HepG2 (cell line): ENCODE measurements around the gene NEAT1. TPM values are rescaled to one million over a fixed set of nuclear protein-coding genes. Genes with fewer than 3 reads are reported as not detected.
A peak's percentile ranks its signal among the peaks of the same experiment; 100 is the strongest.

Experiments
- ARHGAP35 ChIP-seq: sonication (generic); formaldehyde crosslinking; IDR thresholded peaks from 2 replicates; pipeline ENCODE4 v1.9.0; 2022; ENCODE audit warnings: mild to moderate bottlenecking, inconsistent platforms, moderate library complexity, missing genetic modification reagents, borderline replicate concordance
- BRCA1 ChIP-seq: sonication (generic); formaldehyde crosslinking; IDR thresholded peaks from 2 replicates; pipeline ENCODE4 v1.4.0; 2020; ENCODE audit warnings: missing genetic modification reagents
- CBX5 ChIP-seq: sonication (generic); formaldehyde crosslinking; IDR thresholded peaks from 2 replicates; pipeline ENCODE4 v1.4.0; 2020; ENCODE audit warnings: missing genetic modification reagents, borderline replicate concordance
- KAT2B ChIP-seq: fragments of 150-350 bp; IDR thresholded peaks from 2 replicates; pipeline ENCODE4 v1.6.1; 2014; ENCODE audit warnings: low read depth, low read length, borderline replicate concordance
- NFKB2 ChIP-seq: sonication (generic); formaldehyde crosslinking; IDR thresholded peaks from 2 replicates; pipeline ENCODE4 v1.4.0; 2020; ENCODE audit warnings: missing genetic modification reagents, borderline replicate concordance
- NR3C1 ChIP-seq: sonication (generic); formaldehyde crosslinking; IDR thresholded peaks from 2 replicates; pipeline ENCODE4 v1.4.0; 2020; ENCODE audit warnings: missing genetic modification reagents
- POGZ ChIP-seq: sonication (generic); formaldehyde crosslinking; IDR thresholded peaks from 2 replicates; pipeline ENCODE4 v1.4.0; 2020; ENCODE audit warnings: mild to moderate bottlenecking, missing genetic modification reagents
- RXRB ChIP-seq: IDR thresholded peaks from 2 replicates; pipeline ENCODE4 v1.6.1; 2016; ENCODE audit warnings: borderline replicate concordance, missing genetic modification reagents, missing compliant biosample characterization
- SMAD3 ChIP-seq: sonication (generic); formaldehyde crosslinking; IDR thresholded peaks from 2 replicates; pipeline ENCODE4 v1.4.0; 2020; ENCODE audit warnings: missing genetic modification reagents
- STAG1 ChIP-seq: sonication (generic); formaldehyde crosslinking; IDR thresholded peaks from 2 replicates; pipeline ENCODE4 v1.4.0; 2020; ENCODE audit warnings: missing genetic modification reagents
- ZNF296 ChIP-seq: sonication (generic); formaldehyde crosslinking; conservative IDR thresholded peaks from 2 replicates; pipeline ENCODE4 v1.5.0; 2020; ENCODE audit warnings: mild to moderate bottlenecking, missing genetic modification reagents
- ZNF335 ChIP-seq: sonication (generic); formaldehyde crosslinking; IDR thresholded peaks from 2 replicates; pipeline ENCODE4 v1.4.0; 2020; ENCODE audit warnings: missing genetic modification reagents
- ZNF350 ChIP-seq: sonication (generic); formaldehyde crosslinking; IDR thresholded peaks from 2 replicates; pipeline ENCODE4 v1.4.0; 2020; ENCODE audit warnings: mild to moderate bottlenecking, low read depth, missing genetic modification reagents, borderline replicate concordance
- polyA plus RNA-seq, 8 experiments: library from polyadenylated mRNA; depleted of rRNA in 3 of 8; stranded (reverse) in 7 of 8; unstranded in 1 of 8; fragments of >200 nt; fragmentation: Illumina TruSeq in 4 of 8; extraction: Trizol in 4 of 8; gene quantifications; 2 replicates each; pipeline versions ENCODE4 v1.2.1 to v1.2.3, GENCODE V29; 2011 to 2016; ENCODE audit warnings: low read depth in 4 of 8, missing spikeins in 1 of 8, mixed read lengths in 1 of 8; ENCODE audit not compliant: insufficient read depth in 1 of 8
- total RNA-seq, 5 experiments: library from RNA; depleted of rRNA; stranded (reverse); fragments of >200 nt; fragmentation: Illumina TruSeq; extraction: Trizol; gene quantifications; 2 replicates each; pipeline ENCODE4 v1.2.3, GENCODE V29; 2016; ENCODE audit warnings: low read depth in 1 of 5
- TF ChIP-seq, protein P1 (sequence below): sonication (generic); formaldehyde crosslinking; IDR thresholded peaks from 2 replicates; pipeline ENCODE4; 2020; ENCODE audit warnings: missing genetic modification reagents, mild to moderate bottlenecking, borderline replicate concordance
- TF ChIP-seq, protein P2 (sequence below): sonication (generic); formaldehyde crosslinking; IDR thresholded peaks from 2 replicates; pipeline ENCODE4 v1.5.0; 2020; ENCODE audit warnings: mild to moderate bottlenecking, missing genetic modification reagents, borderline replicate concordance
- TF ChIP-seq, protein P3 (sequence below): sonication (generic); formaldehyde crosslinking; IDR thresholded peaks from 2 replicates; pipeline ENCODE4 v1.5.0; 2020; ENCODE audit warnings: mild to moderate bottlenecking, missing genetic modification reagents
- TF ChIP-seq, protein P4 (sequence below): sonication (generic); formaldehyde crosslinking; IDR thresholded peaks from 2 replicates; pipeline ENCODE4 v1.5.0; 2020; ENCODE audit warnings: missing genetic modification reagents
- TF ChIP-seq, protein P5 (sequence below): sonication (generic); formaldehyde crosslinking; IDR thresholded peaks from 2 replicates; pipeline ENCODE4 v1.8.0; 2022; ENCODE audit warnings: mild to moderate bottlenecking, missing genetic modification reagents, moderate library complexity

Gene NEAT1
- total and polyA plus RNA-seq, 2 of the 13 experiments (the other 11 are each of a cell fraction or from before 2014, with no cell fraction given), result 20.5 to 41.2 TPM

DNA sequence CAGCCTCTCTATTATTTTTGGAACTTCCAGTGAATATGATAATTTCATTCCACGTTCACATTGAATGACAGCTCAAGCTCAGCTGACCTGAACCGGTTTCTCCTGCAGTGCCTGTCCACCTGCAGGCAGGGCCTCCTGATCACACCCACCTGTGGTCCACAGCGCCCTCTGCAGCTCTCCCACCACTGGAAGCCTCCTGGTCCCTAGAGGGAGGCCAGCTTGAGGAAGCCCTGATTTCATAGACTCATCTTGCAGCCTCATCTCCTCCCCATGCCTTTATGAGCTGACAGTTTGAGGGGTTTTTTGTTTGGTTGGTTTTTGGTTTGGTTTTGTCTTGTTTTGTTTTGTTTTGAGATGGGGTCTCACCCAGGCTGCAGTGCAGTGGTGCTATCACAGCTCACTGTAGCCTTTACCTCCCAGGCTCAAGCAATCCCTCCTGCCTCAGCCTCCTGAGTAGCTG is 46.3 kb downstream of the NEAT1 start (continued):
- TF ChIP-seq, protein P1, sequence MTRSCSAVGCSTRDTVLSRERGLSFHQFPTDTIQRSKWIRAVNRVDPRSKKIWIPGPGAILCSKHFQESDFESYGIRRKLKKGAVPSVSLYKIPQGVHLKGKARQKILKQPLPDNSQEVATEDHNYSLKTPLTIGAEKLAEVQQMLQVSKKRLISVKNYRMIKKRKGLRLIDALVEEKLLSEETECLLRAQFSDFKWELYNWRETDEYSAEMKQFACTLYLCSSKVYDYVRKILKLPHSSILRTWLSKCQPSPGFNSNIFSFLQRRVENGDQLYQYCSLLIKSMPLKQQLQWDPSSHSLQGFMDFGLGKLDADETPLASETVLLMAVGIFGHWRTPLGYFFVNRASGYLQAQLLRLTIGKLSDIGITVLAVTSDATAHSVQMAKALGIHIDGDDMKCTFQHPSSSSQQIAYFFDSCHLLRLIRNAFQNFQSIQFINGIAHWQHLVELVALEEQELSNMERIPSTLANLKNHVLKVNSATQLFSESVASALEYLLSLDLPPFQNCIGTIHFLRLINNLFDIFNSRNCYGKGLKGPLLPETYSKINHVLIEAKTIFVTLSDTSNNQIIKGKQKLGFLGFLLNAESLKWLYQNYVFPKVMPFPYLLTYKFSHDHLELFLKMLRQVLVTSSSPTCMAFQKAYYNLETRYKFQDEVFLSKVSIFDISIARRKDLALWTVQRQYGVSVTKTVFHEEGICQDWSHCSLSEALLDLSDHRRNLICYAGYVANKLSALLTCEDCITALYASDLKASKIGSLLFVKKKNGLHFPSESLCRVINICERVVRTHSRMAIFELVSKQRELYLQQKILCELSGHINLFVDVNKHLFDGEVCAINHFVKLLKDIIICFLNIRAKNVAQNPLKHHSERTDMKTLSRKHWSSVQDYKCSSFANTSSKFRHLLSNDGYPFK (CRISPR knock-in tag), result no peak
- no peak for TF ChIP-seq POGZ (CRISPR knock-in tag)
- TF ChIP-seq, protein P2, sequence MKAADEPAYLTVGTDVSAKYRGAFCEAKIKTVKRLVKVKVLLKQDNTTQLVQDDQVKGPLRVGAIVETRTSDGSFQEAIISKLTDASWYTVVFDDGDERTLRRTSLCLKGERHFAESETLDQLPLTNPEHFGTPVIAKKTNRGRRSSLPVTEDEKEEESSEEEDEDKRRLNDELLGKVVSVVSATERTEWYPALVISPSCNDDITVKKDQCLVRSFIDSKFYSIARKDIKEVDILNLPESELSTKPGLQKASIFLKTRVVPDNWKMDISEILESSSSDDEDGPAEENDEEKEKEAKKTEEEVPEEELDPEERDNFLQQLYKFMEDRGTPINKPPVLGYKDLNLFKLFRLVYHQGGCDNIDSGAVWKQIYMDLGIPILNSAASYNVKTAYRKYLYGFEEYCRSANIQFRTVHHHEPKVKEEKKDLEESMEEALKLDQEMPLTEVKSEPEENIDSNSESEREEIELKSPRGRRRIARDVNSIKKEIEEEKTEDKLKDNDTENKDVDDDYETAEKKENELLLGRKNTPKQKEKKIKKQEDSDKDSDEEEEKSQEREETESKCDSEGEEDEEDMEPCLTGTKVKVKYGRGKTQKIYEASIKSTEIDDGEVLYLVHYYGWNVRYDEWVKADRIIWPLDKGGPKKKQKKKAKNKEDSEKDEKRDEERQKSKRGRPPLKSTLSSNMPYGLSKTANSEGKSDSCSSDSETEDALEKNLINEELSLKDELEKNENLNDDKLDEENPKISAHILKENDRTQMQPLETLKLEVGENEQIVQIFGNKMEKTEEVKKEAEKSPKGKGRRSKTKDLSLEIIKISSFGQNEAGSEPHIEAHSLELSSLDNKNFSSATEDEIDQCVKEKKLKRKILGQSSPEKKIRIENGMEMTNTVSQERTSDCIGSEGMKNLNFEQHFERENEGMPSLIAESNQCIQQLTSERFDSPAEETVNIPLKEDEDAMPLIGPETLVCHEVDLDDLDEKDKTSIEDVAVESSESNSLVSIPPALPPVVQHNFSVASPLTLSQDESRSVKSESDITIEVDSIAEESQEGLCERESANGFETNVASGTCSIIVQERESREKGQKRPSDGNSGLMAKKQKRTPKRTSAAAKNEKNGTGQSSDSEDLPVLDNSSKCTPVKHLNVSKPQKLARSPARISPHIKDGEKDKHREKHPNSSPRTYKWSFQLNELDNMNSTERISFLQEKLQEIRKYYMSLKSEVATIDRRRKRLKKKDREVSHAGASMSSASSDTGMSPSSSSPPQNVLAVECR (CRISPR knock-in tag), result peak; percentile 48; the same call in 1 of the 2 replicates
- no peak for TF ChIP-seq KAT2B
- TF ChIP-seq, protein P3, sequence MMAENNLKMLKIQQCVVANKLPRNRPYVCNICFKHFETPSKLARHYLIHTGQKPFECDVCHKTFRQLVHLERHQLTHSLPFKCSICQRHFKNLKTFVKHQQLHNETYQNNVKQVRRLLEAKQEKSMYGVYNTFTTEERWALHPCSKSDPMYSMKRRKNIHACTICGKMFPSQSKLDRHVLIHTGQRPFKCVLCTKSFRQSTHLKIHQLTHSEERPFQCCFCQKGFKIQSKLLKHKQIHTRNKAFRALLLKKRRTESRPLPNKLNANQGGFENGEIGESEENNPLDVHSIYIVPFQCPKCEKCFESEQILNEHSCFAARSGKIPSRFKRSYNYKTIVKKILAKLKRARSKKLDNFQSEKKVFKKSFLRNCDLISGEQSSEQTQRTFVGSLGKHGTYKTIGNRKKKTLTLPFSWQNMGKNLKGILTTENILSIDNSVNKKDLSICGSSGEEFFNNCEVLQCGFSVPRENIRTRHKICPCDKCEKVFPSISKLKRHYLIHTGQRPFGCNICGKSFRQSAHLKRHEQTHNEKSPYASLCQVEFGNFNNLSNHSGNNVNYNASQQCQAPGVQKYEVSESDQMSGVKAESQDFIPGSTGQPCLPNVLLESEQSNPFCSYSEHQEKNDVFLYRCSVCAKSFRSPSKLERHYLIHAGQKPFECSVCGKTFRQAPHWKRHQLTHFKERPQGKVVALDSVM (CRISPR knock-in tag), result peak; percentile 72
- peak; percentile 96 for TF ChIP-seq STAG1 (CRISPR knock-in tag)
- TF ChIP-seq NFKB2 (CRISPR knock-in tag), result no peak
- no peak for TF ChIP-seq NR3C1
- no peak for TF ChIP-seq ZNF335 (CRISPR knock-in tag)
- TF ChIP-seq SMAD3 (CRISPR knock-in tag), result 0 out of 2 replicates have a peak, but pooled peaks have one; percentile 31
- no peak for TF ChIP-seq ZNF350 (CRISPR knock-in tag)
- 0 out of 2 replicates have a peak, but pooled peaks have one; percentile 22 for TF ChIP-seq CBX5 (CRISPR knock-in tag)
- TF ChIP-seq, protein P4, sequence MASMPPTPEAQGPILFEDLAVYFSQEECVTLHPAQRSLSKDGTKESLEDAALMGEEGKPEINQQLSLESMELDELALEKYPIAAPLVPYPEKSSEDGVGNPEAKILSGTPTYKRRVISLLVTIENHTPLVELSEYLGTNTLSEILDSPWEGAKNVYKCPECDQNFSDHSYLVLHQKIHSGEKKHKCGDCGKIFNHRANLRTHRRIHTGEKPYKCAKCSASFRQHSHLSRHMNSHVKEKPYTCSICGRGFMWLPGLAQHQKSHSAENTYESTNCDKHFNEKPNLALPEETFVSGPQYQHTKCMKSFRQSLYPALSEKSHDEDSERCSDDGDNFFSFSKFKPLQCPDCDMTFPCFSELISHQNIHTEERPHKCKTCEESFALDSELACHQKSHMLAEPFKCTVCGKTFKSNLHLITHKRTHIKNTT (CRISPR knock-in tag), result no peak
- TF ChIP-seq ARHGAP35 (CRISPR knock-in tag), result no peak
- TF ChIP-seq BRCA1 (CRISPR knock-in tag), result no peak
- no peak for TF ChIP-seq ZNF296 (CRISPR knock-in tag)
- peak; percentile 58; the same call in 1 of the 2 replicates for TF ChIP-seq RXRB (CRISPR knock-in tag)
- TF ChIP-seq, protein P5, sequence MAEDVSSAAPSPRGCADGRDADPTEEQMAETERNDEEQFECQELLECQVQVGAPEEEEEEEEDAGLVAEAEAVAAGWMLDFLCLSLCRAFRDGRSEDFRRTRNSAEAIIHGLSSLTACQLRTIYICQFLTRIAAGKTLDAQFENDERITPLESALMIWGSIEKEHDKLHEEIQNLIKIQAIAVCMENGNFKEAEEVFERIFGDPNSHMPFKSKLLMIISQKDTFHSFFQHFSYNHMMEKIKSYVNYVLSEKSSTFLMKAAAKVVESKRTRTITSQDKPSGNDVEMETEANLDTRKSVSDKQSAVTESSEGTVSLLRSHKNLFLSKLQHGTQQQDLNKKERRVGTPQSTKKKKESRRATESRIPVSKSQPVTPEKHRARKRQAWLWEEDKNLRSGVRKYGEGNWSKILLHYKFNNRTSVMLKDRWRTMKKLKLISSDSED (CRISPR knock-in tag), result no peak
